GM19099 (cell line): ENCODE results near the gene CPEB2.

ENCODE experiments used
- POLR2A ChIP-seq: IDR thresholded peaks from 3 replicates; pipeline ENCODE4 v1.6.1; 2011; ENCODE audit warnings: low read depth; ENCODE audit not compliant: insufficient read length; ENCODE audit errors: extremely low read depth

CPEB2 gene

GRCh38 chr4:15004739-15005301, 2.5 kb downstream of the CPEB2 start:
- TF ChIP-seq POLR2A, result peak; percentile 50

GRCh38 chr4:15005474-15006115, 3.3 kb downstream of the CPEB2 start:
- TF ChIP-seq POLR2A, result no peak

- TF ChIP-seq POLR2A, result no peak
These were observed 4.2 kb downstream of the CPEB2 start for GRCh38 chr4:15006416-15007024.

GRCh38 chr4:15007201-15007600, 4.9 kb downstream of the CPEB2 start:
- no peak for TF ChIP-seq POLR2A

GRCh38 chr4:15010038-15010585, 7.8 kb downstream of the CPEB2 start:
- no peak for TF ChIP-seq POLR2A

GRCh38 chr4:15011166-15011565, 8.9 kb downstream of the CPEB2 start:
- TF ChIP-seq POLR2A, result no peak

GRCh38 chr4:15012017-15012788, 9.9 kb downstream of the CPEB2 start:
- no peak for TF ChIP-seq POLR2A

- TF ChIP-seq POLR2A, result no peak
These were observed 11.3 kb downstream of the CPEB2 start for GRCh38 chr4:15013585-15013984.

- no peak for TF ChIP-seq POLR2A
These were observed 12.9 kb downstream of the CPEB2 start for GRCh38 chr4:15015170-15015569.

GRCh38 chr4:15018361-15018760, 16.1 kb downstream of the CPEB2 start:
- no peak for TF ChIP-seq POLR2A

GRCh38 chr4:15020502-15021286, 18.4 kb downstream of the CPEB2 start:
- TF ChIP-seq POLR2A, result no peak

GRCh38 chr4:15021311-15021710, 19.0 kb downstream of the CPEB2 start:
- TF ChIP-seq POLR2A, result no peak

GRCh38 chr4:15021946-15022345, 19.7 kb downstream of the CPEB2 start:
- TF ChIP-seq POLR2A, result no peak

- no peak for TF ChIP-seq POLR2A
These were observed 22.1 kb downstream of the CPEB2 start for GRCh38 chr4:15024386-15024785.

GRCh38 chr4:15025693-15026092, 23.4 kb downstream of the CPEB2 start:
- no peak for TF ChIP-seq POLR2A

GRCh38 chr4:15027921-15028435, 25.7 kb downstream of the CPEB2 start:
- no peak for TF ChIP-seq POLR2A
